ENCODE data around the gene FAM234B.

GRCh38 chr12:12999959-13000615 is 44.1 kb upstream of the FAM234B start, which contains the start of gene HEBP1:
- TF ChIP-seq CTCF (conservative IDR thresholded peaks at IDR 0.05) (no peak; the same call in 1 of the 2 replicates), EZH2 (IDR thresholded peaks at IDR 0.05; ENCODE audit: low read depth) (no peak)
